ENCODE data around the gene KRT33B.

DNA sequence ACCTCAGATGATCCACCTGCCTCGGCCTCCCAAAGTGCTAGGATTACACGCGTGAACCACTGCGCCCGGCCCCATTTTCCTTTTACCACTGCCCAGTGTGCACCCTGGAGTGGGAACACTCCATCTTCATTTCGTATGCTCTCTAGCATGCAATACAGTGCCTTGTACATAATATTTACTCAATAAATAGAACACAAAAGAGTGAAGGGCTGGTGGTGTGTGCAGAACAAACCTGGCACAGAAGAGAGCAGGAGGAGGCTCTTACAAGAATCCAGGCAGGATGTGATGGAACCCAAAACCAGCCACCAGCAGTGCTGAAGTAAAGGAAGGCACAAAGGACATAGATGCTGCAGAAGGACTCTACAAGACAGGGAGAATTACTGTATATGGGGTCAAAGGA, 47.5 kb upstream of the KRT33B start:
- TF ChIP-seq, protein P1, sequence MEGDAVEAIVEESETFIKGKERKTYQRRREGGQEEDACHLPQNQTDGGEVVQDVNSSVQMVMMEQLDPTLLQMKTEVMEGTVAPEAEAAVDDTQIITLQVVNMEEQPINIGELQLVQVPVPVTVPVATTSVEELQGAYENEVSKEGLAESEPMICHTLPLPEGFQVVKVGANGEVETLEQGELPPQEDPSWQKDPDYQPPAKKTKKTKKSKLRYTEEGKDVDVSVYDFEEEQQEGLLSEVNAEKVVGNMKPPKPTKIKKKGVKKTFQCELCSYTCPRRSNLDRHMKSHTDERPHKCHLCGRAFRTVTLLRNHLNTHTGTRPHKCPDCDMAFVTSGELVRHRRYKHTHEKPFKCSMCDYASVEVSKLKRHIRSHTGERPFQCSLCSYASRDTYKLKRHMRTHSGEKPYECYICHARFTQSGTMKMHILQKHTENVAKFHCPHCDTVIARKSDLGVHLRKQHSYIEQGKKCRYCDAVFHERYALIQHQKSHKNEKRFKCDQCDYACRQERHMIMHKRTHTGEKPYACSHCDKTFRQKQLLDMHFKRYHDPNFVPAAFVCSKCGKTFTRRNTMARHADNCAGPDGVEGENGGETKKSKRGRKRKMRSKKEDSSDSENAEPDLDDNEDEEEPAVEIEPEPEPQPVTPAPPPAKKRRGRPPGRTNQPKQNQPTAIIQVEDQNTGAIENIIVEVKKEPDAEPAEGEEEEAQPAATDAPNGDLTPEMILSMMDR (IDR thresholded peaks at IDR 0.05) = no peak
- no peak for TF ChIP-seq POLR2A (IDR thresholded peaks at IDR 0.05)
